Stimulated activated CD4-positive, alpha-beta T cell treated with anti-CD3 and anti-CD28 coated beads, Interleukin-1b, Interleukin-23, amount 100 ng/mL, for 4 hours (primary cell): ENCODE results near the gene ATF5.

ENCODE experiments used
- DNase-seq, 2 donors: peaks; one replicate each; pipeline ENCODE4 v3.0.0-alpha.2; 2020; ENCODE audit warnings: low read depth in 2 of 2

The ATF5 gene

DNA sequence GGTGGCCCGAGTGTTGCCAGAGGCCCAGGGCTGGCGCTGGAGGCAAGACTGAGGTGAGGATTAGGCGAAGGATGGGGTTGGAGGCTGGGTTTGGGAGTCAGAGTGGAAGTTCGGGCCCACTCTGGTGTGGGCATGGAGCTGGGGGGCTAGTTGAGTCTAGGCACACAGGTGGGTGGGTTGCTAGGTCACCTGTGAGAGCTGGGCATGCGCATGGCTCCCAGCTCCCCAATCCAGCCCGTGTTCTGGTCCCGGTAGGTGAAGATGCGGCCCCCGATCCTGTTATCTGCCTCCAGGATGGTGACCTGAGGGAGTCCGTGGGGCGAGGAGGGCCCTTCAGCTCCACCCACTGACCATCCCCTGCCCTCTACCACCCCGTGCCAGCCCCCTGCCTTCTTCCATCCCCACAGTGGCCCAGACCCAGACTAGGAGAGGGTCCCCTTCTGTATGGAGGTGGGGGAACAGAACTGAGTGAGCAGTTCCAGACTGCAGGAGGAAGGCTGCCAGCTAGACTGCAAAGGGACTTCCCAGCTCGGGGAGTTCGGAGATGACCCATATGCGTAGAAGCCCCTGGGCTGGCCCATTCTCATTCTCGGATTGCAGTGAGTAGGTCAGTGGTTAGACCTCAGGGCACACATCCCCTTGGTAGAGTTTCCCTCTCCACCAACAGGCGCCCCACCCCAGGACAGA is 34.0 kb upstream of the ATF5 start:
- no peak for DNase-seq

DNA sequence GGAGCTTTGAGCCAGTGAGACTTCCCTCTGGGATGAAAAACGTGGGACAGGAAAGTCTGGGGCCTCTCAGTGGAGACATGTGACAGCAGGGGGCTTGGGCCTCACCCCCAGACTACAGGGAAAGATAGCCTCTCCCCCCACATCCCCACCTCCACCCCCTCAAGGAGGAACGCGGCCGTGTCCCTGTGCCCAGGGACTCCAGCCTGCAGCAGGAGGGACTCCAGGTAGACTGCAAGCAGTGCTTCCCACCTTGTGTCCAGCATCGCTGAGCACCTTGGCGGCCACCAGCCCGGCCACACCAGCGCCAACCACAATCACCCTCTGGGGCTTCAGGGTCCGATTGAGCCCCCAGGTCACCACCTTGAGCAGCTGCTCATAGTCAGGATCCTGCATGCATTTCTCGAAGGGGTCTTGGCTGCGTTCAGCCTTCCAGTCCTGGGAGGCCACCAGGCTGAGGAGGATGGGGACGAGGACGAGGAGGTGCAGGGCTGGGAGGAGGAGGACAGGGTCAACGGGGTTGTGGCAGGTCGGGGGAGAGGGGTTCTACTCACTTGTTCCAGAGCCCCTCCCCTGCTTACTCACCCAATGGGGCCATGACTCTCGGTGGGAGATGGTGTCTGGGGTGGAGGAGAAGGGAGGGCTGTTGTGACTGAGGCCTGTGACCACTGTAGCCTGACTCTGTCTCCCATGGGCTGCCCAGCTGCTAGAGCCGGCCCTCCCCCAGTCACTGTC is 33.3 kb upstream of the ATF5 start:
- DNase-seq = no peak

DNA sequence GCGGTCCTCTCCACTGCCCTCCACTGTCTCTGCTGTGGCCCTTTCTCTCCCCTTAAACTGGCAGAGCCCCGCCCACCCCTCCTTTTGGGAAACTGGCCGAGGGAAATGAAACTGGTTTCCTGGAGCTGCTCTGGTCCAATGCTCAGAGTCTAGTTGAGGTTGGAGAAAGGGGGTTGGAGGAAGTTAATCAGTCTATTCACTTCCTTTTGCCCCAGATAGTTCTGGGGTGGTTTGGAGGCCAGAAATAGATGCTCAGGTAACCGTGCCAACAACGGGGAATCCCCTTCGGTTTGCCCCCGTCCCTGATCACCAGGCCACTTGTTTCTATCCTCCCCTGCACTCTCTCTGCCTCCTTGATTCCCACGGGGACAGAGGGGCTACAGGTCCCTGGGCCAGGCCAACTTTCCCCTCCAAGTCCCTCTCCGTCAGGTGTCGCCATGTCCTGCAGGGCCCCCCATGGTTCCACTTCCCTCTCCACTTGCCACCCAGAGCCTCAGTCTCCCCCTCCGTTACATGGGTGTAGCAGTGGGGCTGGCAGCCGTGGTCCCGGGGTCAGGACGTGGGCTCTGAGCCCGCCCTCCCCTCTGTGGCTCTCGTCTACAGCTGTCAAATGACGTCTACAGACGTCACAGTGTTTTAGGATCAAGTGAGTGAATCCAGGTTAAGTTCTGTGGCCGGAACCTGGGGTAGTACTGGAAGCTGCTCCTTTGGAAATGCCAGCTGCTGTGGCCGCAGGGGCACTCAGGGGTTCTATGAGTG is 32.0 kb upstream of the ATF5 start, which contains the start of gene IL4I1:
Gene IL4I1, minus strand, starts transcription at position 25 of the 759 bp plus-strand sequence. CDS start 727 bp downstream, outside the sequence.
- DNase-seq = peak; percentile 45 to 49

DNA sequence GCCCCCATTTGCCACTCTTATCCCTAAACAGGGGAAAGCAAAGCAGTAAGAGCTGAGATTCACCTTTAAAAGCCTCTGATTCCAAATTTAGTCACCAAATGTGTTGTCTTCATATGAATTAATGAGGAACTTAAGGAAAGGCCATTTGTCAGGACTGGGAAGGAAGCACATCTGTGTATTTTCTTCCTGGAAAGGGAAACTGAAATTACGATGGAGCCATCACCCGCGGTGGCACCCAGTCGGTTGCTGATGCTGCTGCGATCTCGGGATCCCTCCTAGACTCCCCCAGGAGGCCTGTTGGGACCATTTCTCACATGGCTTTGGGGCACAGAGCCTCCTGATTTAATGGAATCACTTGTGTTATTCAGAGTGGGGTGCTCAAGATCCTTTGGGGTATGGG is 24.9 kb upstream of the ATF5 start:
- no peak for DNase-seq

DNA sequence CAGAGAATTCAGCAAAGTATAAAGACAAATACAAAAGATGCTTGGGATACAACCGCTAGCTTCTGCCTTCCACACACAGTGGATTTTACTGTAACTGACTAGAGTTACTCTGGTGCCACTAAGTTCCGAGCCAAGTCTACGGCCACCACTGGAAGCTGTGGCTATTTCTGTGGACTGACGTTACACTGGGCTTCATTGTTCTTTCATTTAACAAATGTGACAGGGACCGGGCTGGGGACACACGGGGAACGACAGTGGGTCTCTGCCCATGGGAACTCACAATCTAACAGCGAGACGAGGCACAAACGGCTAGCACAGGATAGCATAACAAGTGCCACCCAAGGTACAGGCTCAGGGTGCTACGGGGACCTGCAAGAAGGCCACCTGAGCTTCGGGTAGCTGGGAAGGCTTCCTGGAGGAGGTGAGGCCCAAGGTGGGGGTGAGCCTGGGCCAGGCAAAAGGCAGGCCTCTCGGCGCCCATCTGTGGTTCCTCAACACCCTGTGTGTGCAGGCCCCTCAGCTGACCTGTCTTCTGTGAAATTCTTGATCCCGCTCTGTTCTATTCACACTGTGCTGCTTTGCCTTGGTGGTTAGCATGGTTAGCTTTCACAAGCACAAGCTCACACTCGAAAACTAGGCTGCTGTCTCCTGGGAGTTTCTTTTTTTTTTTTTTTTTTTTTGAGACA is 22.0 kb upstream of the ATF5 start:
- DNase-seq = no peak

DNA sequence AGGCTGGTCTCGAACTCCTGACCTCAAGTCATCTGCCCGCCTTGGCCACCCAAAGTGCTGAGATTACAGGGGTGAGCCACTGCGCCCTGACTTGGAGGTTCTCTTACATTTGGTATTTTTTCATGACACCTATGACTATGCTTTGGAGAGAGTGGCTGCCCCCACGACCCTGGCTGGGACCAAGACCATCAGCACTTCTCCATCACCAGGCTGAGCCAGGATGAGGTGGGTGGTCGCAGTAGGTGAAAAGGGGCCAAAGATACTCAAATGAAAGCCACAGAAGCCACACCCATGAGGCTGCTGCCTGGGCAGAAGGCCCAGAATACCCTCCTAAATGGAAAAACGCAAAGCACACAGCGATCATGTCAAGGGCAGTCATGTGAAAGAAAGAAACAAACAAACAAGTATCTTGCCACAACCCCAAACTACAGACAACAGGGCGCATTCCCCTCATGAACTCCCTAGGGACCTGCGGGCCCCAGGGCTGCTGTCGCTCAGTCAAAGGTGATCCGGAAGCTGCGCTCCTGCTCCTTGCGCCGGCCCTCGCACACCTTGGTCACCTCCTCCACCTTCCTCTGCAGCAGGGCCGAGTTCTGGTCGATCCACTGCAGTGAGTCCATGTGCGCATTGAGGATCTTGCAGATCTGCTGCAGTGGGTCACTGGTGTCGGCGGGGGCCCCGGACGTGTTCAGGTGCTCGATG is 21.1 kb upstream of the ATF5 start:
- DNase-seq = no peak

DNA sequence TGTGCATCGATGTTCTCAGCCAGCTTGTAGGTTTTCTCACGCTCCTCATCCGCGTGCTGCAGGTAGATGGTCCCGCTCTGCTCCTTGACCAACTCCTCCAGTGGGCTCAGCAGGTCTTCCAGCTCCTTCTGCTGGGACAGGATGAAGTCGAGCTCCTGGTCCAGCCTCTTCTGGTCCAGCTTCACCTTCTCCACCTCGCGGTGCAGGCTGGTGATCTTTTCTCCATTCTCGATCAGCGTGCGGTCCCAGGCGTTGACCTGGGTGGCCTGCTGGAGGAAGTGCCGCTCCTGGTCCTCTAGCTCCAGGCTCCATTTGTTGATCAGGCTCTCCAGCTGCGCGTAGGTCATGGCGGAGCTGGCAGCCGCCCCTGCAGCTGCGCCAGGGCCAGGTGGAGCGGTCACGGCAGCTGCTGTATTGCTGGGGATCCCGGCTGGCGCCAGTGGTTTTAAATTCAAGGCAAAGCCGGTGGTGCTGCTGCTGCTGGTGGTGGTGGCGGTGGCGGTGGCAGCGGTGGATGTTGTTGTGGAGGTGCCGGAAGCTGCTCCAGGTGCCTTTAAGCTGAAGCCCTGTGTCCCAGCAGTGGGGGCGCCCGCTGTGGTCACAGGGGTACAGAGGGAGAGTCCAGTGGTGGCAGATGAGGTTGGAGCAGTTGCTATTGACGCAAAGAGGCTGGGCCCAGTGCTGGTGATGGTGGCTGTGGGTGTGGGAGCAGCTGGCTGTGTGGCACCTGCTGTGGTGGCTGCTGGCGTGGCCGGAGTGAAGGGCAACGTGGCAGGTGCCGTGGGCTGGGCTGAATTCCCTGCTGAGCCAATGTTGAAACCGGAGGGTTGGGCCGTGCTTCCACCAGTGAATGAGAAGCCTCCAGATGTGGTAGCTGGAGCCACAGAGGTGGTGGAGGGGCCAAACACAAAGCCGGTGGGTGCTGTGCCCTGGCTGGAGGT is 20.3 kb upstream of the ATF5 start:
- no peak for DNase-seq

DNA sequence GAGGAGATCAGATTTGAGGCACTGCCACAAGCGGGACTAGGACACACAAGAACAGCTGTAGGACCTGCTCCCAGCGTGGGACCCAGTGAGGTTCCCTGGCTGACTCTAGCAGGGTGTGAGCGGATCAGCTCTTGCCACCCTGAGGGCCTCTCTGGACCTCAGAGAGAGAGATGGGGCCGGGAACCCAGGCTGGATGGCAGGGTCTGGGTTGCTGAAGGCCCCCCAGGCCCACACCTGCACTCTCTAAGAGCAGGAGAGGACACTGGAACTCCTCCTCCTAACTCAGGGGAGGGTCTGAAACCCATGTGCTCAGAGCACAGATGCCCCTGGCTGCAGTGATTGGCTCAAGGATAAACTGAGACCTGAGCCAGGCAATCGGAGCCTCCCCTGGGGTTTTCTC is 18.8 kb upstream of the ATF5 start:
- DNase-seq = no peak

DNA sequence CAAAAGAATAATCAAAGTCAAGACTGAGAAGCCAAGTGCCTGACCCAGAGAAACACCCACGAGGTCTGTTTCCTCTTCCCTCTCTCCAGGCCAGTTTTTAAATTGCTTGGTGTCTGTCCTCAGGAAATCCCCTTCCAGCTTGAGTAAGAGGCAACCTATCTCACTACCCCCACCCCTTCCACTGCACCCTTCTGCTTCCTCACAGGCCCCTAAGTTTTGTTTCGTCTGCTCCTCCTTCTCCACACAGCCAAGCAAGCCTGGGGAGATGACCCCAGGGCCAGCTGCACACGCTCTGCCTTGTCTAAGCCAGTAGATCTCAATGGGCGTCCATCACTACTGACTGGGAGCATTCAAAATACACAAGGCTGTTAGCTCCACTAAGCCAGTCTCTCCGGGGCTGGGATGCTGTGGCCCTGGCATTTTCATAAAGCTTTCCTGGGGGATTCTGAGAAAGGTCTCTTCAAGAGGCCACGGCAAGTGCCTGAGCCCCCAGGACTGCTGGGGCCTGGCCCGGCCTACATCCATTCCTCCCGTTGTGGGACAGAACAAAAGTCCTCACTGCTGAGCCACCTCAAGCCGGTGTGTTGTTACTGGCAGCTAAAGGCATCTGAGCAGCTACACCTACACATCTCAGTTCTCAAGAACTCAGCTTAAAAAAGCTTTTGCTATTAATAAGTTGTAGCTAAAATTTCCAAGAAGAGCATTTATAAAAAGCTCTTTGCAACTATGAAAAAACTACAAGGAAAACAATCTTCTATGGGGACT is 17.4 kb upstream of the ATF5 start:
- no peak for DNase-seq

DNA sequence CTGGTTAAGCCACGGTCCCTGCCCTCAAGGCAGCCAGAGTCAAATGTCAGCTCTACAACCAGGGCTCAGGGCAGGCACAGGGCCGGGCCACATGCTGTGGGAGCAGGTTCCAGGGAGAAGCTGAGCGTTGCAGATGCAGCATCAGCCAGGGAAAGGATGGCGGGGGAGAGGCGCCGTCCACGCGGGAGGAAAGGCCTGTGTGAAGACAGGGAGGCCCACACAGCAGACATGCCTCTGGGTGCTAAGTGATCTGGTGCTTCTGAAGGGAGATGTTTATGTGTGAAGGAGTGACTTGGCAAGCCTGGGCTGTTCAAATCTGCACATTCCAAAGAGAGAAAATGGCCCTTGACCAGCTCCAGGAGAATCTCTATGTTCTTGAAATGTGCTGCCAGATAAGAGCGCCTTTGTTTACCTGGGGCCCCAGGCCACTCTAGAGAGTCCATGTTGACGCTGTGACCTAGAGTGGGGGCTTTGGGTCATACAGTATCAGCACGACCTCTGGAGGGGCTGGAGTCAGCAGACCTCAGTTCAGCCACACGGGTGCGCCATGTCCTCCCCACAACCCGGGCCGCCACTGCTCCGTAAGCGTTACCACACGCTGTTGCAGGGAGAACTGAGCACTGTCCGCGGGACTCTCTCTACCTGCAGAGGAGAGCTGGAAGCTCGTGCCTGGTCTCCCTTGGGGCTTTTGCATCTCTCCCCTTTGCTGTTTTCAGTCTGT is 15.9 kb upstream of the ATF5 start:
- DNase-seq = no peak

DNA sequence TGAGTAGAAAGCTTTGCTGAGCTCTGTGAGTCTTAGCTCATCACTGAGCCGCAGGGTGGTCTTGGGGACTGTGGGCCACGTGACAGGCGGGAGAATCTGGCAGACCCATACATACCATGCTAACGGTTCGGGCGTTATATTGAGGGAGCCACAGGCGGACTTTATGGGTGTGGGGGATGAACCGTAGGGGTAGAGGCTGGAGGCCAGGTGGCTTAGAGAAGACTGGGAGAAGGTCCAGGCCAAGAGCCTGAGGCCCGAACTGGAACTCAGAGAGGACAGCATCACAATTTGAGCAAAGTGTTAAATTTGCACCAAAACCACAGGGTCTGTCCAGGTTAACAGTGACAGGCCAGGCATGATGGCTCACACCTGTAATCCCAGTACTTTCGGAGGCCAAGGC is 15.3 kb upstream of the ATF5 start:
- no peak for DNase-seq

DNA sequence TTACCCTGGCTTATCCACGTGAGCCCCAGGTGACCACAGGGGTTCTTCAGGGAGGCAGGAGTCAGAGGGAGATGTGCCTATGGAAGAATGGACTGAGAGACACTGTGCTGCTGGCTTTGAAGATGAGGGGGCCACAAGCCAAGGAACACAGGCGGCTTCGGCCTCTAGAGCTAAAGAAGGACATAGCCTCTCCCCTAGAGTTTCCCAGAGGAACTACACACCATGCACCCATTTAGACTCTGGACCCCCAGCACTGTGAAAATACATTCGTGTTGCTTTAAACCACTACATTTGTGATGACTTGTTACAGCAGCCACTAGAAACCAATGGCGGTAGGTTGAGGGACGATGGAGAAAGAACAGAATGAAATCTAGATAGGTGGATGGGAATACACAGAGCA is 13.7 kb upstream of the ATF5 start:
- DNase-seq = no peak

DNA sequence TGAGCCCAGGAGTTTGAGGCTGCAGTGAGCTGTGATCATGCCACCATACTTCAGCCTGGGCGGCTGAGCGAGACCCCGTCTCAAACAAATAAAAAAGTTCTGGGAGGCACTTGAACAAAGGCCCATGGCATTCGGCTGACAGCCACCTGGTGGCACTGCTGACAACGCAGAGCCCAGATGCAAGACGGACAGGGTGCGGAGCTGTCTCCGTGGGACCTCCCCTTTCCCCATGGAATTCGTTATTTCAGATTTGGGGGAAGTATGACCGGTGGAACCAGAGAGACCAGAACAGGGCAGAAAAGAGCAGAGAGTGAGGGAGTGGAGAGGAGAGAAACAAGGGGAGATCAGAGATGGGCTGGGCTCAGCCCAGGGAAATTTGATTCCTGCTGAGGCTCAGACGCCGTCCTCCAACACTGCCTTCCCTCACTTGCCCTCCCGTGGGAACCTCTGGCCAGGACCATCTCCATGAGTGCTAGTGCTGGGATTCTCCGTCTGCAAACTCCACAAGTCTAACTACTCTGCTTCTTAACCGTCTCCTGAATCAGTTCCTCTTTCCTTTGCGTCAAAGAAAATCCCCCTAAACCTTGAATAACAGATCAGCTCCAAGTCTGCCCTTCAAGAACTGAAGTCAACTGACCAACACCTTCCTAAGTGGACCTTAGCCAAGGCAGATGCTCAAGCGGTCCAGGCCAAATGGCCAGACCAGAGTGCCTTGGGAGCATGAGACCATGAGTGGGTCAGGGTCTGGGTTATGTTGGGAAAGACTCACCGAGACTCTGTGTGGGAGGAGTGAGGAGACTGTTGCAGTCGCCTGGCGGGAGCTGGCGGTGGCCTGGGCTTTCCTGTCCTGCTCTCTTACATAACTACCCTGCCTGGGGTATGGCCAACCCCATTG is 11.9 kb upstream of the ATF5 start:
- no peak for DNase-seq

DNA sequence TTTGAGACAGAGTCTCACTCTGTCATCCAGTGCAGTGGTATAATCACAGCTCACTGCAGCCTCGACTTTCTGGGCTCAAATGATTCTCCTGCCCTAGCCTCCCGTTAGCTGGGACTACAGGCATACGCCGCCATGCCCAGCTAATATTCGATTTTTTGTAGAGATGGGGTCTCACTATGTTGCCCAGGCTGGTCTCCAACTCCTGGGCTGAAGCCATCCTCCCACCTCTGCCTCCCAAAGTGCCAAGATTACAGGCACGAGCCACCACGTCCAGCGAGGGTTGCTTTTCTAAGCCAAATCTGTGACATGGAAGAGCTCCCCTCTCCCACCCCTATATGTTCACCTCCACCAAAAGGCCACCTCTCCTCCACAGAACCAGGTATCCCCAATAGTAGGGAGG is 10.9 kb upstream of the ATF5 start:
- DNase-seq = no peak

DNA sequence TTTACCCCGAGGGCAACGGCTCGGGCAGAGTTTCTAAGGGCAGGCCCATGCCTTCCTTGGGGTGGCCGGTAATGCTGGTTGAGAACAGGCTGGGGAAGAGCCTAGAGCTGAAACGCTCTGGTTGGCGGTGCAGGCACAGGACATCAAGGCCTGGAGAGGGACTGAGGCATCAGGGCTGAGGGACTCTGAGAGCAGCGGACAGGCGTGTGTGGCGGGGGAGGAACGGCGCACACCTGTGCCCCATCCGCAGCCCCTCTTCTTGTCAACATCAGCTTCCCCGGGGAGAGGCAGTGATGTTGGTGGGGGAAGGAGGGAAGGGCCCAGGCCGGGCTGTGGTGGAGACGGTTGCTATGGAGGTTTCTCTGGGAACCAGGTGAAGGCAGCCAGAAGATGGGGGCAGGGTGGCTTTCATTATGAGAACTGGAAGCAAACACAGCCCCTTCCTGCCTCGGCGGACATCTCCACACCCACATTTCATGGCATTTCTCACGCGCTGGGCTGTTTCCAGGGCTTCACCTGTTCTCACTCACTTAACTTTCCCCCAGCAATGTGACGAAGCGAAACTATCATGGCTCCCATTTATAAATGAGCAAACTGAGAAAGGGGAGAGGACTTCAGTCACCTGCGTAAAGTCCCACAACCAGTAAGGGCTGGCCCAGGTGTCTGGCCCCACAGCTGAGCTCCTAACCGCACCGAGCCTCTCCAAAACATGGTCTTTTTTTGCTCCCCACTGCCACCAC is 8.2 kb upstream of the ATF5 start:
- no peak for DNase-seq

DNA sequence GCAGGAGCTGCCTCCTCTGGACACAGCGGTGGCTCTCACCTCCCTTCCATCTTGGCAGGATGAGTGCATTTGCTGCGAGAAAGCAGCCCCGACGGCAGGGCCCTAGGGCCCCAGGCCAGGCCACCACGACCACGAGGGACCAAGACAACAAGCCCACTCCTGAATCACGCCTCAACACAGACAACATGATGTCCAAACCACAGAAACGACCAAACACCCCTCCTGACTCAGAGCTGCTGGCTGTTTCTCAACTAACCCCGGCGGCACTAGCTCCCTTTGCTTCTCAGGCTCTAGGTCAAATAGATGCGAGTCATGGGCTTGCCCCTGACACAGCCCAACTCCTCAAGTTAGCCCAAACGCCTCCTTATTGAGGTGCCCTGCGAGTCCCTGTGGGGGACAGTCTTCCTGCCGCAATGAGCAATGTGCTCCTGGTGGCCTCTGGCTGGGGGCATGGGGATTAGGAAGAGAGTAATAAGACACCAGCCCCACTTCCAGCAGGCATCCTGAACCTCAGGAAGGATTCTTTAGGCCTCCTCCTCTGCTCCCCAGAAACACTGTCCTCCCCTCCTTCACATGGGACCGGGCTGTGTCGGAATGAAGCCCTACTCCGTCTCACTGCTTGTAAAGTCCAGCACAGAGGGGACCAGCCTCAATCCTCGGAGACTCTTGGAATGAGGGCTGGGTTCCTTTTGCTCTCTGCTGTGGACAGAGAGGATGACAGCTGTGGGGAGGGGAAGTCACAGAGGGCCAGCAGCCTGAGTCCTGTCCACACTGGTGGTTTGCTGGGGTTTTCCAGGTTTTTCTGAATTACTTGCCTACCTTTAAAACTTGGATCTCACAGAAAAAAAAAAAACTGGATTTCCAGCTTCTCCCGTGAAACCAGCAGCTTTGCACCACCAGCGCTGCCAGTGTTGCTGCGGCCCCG is 6.9 kb upstream of the ATF5 start:
- no peak for DNase-seq
